BJ (cell line): Measurements from ENCODE around the gene PFKFB2. TPM values are rescaled to one million over a fixed set of nuclear protein-coding genes. Genes with fewer than 3 reads are reported as not detected.
"Not testable (repeated sequence)": the region's sequence is repeated elsewhere in the genome, so short reads cannot be mapped to it uniquely, and the experiment has no call there.

ENCODE experiments used
- CTCF ChIA-PET: fragments of 350-600 bp; formaldehyde crosslinking; extraction: SDS; loops from one replicate; lab custom pipeline; 2021; ENCODE audit warnings: antibody characterized with exemption, inconsistent platforms; lab: Yijun Ruan, JAX
- POLR2A ChIA-PET: fragments of 300-600 bp; sonication (Branson Sonifier 250); formaldehyde crosslinking; extraction: SDS; loops from one replicate; lab custom pipeline; 2021; ENCODE audit warnings: antibody characterized with exemption; lab: Charles Lee
- DNase-seq: peaks from one replicate; pipeline ENCODE4 v3.0.0-alpha.2; 2011; ENCODE audit warnings: low read depth
- H3K27me3 ChIP-seq: 2 replicates; pipeline ENCODE4 v1.6.0; 2011; ENCODE audit warnings: low read length; ENCODE audit not compliant: control insufficient read depth, insufficient read depth
- H3K36me3 ChIP-seq: 2 replicates; pipeline ENCODE4 v1.5.1; 2011; ENCODE audit warnings: low read length; ENCODE audit not compliant: control insufficient read depth, insufficient read depth
- H3K4me3 ChIP-seq: 2 replicates; pipeline ENCODE4 v1.5.1; 2011; ENCODE audit warnings: low read depth, mild to moderate bottlenecking, control low read depth, low read length
- CTCF ChIP-seq: IDR thresholded peaks from 2 replicates; pipeline ENCODE4 v1.5.1; 2011; ENCODE audit warnings: low read depth, mild to moderate bottlenecking, control low read depth, inconsistent platforms, low read length, moderate library complexity; ENCODE audit not compliant: insufficient read depth
- polyA plus RNA-seq: library from polyadenylated mRNA; depleted of rRNA; stranded (reverse); fragments of >200 nt; gene quantifications from 2 replicates; pipeline ENCODE4 v1.2.3, GENCODE V29; 2011

PFKFB2 gene
- polyA plus RNA-seq, 1 experiment: 1.5 TPM

- no peak for TF ChIP-seq CTCF
- H3K27me3 ChIP-seq: no peaks in the 10 kb centered on the region
- ChIA-PET CTCF (interaction anchor here (1.0 kb wide), 2 partner anchors 56 to 130 kb away, joined by 3 read pairs; no protein-coding TSS in a partner anchor), POLR2A (no interaction called here)
- DNase-seq: no peak
- H3K4me3 ChIP-seq: no peak overlapping the region
- no peaks in the 10 kb centered on the region for H3K36me3 ChIP-seq
Observed at GRCh38 chr1:207036865-207037264, 16.2 kb upstream of the PFKFB2 start.

- H3K27me3 ChIP-seq: no peaks in the 10 kb centered on the region
- CTCF ChIA-PET: interaction anchor here (0.6 to 1.5 kb wide), 6 partner anchors 8 to 540 kb away, joined by 3 to 4 read pairs (median 3); no protein-coding TSS in a partner anchor
- TF ChIP-seq CTCF: no peak
- POLR2A ChIA-PET: interaction anchor here (0.6 to 1.0 kb wide), 2 partner anchors 13 to 15 kb away, joined by 3 to 6 read pairs; no protein-coding TSS in a partner anchor
- H3K36me3 ChIP-seq: no peaks in the 10 kb centered on the region
- no peak overlapping the region for H3K4me3 ChIP-seq
- no peak for DNase-seq
Observed at GRCh38 chr1:207039380-207040180, 13.5 kb upstream of the PFKFB2 start.

GRCh38 chr1:207040181-207040533, 12.9 kb upstream of the PFKFB2 start:
- peak; percentile 69 for DNase-seq
- no peak for TF ChIP-seq CTCF
- Histone ChIP-seq H3K27me3 (no peaks in the 10 kb centered on the region), H3K4me3 (no peak overlapping the region), H3K36me3 (no peaks in the 10 kb centered on the region)
- ChIA-PET CTCF (interaction anchor here (0.6 to 1.5 kb wide), 6 partner anchors 9 to 145 kb away, joined by 3 to 4 read pairs (median 3); no protein-coding TSS in a partner anchor), POLR2A (interaction anchor here (0.6 to 1.0 kb wide), 3 partner anchors 14 to 749 kb away, joined by 3 to 21 read pairs (median 6); no protein-coding TSS in a partner anchor)

- H3K36me3 ChIP-seq, POLR2A ChIA-PET, H3K27me3 ChIP-seq, DNase-seq, H3K4me3 ChIP-seq: not testable (repeated sequence)
- CTCF ChIA-PET: interaction anchor here (0.7 kb wide), 1 partner anchor 56 kb away, joined by 3 read pairs; no protein-coding TSS in a partner anchor
Observed at GRCh38 chr1:207041397-207041796, 11.7 kb upstream of the PFKFB2 start.

GRCh38 chr1:207045453-207045852, 7.6 kb upstream of the PFKFB2 start:
- ChIA-PET CTCF (interaction anchor here (0.7 to 1.6 kb wide), 5 partner anchors 39 to 539 kb away, joined by 3 to 9 read pairs (median 3); no protein-coding TSS in a partner anchor), POLR2A (interaction anchor here (0.6 kb wide), 1 partner anchor 46 kb away, joined by 6 read pairs; no protein-coding TSS in a partner anchor)
- no peak overlapping the region for H3K4me3 ChIP-seq
- no peak for TF ChIP-seq CTCF
- no peak for DNase-seq
- H3K36me3 ChIP-seq: peaks cover 4% of the 10 kb centered on the region
- H3K27me3 ChIP-seq: no peaks in the 10 kb centered on the region
